ENCODE measurements around the gene C18orf32.
A peak's percentile ranks its signal among the peaks of the same experiment; 100 is the strongest.
"Not testable (repeated sequence)": the region's sequence is repeated elsewhere in the genome, so short reads cannot be mapped to it uniquely, and the experiment has no call there.

Gene C18orf32

DNA sequence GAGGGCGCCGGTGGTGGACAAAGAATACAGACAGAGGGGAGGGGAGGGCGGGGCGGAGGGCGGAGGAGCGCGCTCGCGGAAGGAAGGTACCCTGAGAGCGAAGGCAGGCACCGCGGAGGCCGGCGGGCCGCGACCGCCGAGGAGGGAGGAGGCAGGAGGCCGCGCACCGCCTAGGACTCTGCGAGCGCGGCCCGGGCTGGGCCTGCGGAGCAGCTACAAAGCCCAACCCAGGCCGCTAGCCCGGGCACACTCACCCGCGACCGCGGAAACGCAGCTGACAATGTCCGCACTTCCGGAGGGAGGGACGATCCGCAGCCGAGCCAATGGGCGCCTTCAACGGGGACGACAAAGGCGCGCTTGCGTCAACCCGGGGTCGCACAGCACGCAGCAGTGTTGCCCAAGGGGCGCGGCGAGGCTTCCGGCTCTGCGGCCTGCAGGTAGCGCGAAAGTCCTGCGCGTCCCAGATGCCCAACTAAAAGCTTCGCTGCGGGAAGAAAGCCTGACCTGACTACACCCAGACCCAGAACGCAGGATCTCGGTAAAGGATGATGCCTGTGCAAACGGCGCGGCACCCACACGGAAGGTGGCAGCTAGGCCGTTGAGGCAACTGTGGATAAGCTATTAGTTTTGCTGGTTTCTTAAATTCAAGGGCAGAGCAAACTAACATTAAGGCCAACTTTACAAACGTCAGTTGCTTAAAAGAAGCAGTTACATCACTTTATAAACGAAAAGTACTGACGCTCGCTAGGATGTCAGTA is at the start of gene C18orf32:
TSS of gene C18orf32 (minus strand) at position 282 of the 758 bp plus-strand sequence. CDS start 3,486 bp downstream, outside the sequence.
- peak; percentile 84 to 89 for DNase-seq (ENCODE audit: low read depth in 2 of 2, low spot score in 1 of 2)

DNA sequence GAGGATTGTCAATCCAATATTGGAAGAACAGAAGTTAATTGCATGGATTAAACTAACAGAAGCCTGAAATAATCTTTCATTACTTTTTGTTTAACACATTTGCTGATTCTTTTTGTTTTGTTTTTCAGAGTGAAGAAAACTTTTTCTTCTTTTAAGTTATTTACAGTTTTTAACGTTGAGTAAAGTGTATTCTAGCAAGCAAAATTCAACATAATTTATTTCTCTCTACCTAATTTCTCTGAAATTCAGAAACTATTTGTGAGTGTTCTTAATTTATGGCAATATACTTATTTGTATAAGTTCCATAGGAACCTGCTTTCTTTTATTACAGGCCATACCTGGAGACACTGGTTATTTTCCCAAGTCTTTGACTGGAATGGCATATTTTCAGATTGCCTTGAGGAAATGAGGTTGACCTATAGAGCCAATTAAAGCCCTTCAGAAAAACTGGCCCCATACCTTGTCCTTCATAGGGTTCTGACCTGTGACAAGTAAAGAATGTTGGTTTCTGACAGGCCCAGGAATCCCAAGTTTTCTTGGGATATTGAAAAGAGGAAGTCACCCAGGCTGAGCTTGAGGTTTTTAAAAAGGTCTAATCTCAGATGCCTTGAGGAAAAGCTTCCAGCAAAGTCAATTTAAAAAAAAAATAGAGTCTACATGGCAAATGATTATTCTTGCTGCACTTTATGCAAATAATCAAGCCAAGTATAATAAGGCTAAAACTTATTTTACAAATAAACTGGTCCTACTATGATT is 48.0 kb upstream of the C18orf32 start:
- DNase-seq (ENCODE audit: low read depth in 2 of 2, low spot score in 1 of 2) = no peak

DNA sequence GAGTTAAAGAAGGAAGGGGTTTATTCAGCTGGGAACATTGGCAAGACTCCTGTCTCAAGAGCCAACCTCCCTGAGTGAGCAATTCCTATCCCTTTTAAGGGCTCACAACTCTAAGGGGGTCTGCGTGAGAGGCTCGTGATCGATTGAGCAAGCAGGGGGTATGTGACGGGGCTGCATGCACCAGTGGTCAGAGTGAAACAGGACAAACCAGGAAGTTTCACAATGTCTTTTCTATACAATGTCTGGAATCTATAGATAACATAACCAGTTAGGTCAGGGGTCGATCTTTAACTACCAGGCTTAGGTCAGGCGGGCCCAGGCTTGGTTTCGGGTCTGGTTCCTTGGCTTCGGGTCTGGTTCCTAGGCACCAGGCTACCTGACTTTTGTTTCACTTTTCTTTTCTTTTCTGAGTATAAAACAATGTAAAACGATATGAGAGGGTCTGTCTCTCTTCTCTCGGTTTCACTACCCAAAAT is 44.7 kb upstream of the C18orf32 start:
- no peak for DNase-seq (ENCODE audit: low read depth in 2 of 2, low spot score in 1 of 2)

DNA sequence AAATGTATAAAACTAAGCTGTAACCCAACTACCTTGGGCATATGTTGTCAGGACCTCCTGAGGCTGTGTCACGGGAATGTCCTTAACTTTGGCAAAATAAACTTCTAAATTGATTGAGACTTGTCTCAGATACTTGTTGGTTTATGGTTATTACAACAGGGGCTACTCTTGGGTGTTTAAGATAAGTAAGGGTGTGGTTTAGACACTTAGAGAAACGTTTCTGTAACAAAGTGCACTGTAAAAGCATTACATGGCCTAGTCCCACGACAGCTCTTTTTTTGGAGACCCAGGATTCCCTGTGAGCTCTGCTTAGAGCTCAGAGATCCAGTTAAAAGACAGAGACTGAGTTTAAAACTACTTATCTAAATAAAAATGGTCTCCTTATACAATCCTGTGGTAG is 42.6 kb upstream of the C18orf32 start:
- no peak for DNase-seq (ENCODE audit: low read depth in 2 of 2, low spot score in 1 of 2)

DNA sequence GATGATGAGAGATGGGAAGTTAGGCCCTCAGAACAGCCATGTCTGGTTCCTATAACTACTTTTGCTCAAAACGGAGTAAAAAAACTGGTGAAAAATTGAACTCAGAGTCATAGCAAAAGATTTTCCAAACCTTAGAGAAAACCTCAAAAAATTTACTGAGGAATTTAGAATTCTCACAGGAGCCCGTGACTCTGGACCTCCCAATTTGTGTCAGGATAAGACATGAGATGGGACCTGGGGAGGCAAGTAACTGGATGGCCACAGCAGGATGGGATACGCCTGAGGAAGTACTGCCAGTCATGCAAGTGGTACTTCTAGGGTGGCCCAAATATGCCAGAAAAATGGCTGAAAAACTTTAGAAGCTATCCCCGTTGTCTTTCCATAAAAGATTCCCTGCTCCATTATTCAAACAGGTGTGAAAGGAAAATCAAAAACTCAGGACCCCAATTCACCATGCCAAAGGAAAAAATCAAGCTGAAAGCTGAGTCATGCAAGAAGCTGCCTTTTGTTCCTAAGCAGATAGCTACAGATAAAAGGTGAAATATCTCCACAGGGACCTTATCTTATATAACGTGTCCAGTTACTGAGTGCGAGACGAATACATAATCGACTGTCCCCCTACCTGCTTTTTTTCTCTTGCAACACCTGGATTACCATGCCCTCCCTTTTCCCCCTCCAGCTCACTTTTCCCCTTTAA is 40.7 kb upstream of the C18orf32 start:
- DNase-seq (ENCODE audit: low read depth in 2 of 2, low spot score in 1 of 2) = no peak

DNA sequence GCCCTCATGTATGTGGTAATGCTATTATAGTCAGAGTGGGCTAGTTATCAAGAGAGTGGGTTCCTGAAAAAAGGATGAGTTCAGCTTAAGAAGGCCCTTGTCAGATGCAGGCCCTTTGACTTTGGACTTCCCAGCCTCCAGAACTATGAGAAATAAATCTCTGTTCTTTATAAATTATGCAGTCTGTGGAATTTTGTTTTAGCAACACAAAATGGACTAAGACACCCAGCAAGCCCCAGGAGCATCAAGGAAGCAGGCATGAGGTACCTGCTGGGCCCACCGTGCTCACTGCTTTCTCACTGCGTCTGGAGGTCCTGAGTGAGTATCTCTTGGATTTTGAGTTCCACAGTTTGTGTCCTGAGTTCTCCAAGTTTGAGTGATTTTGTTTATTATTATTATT is 38.9 kb upstream of the C18orf32 start:
- no peak for DNase-seq (ENCODE audit: low read depth in 2 of 2, low spot score in 1 of 2)

DNA sequence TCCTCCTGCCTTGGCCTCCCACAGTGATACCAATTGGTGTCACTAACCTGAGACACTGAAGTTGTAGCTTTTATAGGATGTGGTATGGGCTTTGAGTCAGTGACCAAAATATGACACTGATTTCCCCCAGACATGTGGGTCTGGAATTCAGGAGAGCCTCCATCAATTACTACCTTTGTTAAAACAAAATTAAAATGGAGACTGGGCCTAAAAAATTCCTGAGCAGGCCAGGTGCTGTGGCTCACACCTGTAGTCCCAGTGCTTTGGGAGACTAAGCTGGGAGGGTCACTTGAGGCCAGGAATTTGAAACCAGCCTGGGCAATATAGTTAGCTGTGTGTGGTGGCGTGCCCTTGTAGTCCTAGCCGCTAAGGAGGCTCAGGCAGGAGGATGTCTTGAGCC is 37.9 kb upstream of the C18orf32 start:
- DNase-seq (ENCODE audit: low read depth in 2 of 2, low spot score in 1 of 2) = no peak

DNA sequence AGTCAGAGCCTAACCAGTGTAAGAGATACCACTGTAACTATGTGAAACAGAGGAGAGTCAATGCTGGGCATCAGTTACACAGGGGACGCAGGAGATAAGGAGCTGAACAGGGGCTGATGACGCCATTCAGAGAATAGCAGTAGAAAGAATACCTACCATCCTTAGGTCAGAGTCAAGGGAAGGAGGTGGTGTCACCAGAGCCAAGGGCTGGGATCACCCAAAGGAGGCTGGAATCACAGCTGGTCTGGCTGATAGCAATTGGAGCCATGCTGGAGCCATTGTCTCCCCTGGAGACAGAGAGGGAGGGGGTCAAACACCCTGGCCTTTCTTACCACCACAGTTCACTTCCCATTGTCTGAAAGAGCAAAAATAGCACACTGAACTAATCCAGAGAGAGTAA is 37.3 kb upstream of the C18orf32 start:
- DNase-seq (ENCODE audit: low read depth in 2 of 2, low spot score in 1 of 2) = no peak

DNA sequence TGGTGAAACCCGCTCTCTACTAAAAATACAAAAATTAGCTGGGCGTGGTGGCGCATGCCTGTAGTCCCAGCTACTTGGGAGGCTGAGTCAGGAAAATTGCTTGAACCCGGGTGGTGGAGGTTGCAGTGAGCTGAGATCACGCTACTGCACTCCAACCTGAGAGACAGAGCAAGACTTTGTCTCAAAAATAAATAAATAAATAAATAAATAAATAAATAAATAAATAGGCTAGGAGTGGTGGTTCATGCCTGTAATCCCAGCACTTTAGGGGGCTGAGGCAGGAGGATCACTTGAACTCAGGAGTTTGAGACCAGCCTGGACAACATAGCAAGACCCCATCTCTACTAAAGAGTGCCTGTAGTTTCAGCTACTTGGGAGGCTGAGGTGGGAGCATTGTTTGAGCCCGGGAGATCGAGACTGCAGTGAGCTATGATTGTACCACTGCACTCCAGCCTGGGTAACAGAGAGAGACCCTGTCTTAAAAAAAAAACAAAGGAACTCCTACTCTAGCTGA is 36.6 kb upstream of the C18orf32 start:
- not testable (repeated sequence) for DNase-seq (ENCODE audit: low read depth in 2 of 2, low spot score in 1 of 2)

DNA sequence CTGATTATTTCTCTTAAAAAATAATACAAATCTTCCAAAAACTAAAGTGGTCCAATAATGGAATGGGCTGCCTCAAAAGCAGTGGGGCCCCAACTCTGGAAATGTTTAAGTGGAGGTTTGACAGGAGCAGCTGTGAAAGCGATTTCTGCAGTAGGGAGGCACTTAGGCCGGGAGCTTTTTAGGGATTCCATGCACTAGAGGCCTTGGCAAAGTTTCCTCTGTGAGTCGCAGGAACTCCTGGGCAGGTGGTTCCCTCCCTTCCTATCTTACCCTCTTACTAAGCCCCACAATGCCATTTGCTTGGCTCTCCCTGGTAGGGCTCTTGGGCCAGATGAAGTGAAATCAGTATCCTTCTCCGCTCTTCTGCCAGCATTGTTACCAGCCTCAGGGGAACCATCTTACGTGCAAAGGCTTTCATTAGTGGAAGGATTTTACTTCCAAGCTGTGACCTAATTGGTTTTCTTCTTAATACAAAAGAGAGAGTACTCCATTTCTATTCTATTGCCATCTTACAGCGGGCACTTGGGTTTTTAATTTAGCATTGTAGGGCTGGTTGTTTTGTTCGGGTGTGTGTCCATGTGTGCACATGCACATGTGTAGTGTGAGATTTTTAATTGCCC is 34.3 kb upstream of the C18orf32 start:
- no peak for DNase-seq (ENCODE audit: low read depth in 2 of 2, low spot score in 1 of 2)

DNA sequence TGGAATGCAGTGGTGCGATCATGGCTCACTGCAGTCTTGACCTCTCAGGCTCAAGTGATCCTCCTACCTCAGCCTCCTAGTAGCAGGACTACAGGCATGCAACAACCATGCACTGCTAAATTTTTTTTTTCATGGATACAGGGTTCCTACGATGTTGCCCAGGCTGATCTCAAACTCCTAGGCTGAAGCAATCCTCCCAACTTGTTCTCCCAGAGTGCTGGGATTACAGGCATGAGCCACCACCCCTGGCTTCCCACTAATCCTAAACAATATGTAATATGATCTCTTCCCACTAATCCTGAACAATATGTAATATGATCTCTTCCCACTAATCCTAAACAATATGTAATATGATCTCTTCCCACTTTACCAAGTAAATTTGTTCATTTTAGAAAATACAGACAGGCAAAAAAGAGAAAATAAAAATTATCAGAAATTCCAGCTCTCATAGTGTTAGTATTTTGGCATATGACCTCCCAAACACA is 33.7 kb upstream of the C18orf32 start:
- DNase-seq (ENCODE audit: low read depth in 2 of 2, low spot score in 1 of 2) = no peak

DNA sequence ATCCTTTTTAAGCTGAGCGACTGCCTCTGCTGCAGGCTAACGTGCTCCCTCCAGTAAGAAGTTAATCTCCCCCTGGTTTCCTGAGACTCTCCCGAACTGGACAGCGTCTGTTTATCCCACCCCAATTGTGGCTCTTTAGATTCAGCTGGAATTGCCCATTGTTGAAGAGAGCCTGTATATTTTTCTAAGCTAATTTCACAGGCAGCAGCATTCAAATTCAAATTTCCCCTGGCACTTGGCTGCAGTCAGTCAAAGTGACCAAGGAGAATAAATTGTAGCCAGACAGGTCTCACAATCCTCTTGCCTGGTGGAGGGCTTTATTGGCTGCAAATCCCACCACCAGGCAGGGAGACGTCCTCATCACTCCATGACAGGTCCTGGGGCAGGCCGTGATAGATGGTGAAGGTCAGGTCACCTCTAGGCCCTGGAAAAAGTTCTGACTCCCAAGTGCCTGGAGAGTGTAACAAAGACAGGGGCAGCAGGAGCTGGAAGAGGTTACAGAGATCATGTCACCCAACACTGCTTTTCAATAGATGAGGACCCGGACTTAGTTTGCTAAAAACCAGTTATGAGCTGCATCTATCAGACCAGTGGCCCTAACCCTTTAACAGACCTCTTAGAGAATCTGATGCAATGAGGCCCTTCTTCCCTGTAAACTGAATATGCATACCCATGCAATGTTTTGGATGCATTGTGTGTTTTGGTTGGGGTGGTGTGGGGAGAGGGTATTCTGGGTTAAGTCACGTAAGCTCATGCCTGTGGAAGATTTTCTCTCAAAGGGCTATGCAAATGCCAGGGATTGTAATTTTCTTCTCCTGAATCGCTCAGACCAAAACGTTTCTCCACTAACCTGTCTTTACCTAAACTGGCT is 32.3 kb upstream of the C18orf32 start:
- DNase-seq (ENCODE audit: low read depth in 2 of 2, low spot score in 1 of 2) = no peak

DNA sequence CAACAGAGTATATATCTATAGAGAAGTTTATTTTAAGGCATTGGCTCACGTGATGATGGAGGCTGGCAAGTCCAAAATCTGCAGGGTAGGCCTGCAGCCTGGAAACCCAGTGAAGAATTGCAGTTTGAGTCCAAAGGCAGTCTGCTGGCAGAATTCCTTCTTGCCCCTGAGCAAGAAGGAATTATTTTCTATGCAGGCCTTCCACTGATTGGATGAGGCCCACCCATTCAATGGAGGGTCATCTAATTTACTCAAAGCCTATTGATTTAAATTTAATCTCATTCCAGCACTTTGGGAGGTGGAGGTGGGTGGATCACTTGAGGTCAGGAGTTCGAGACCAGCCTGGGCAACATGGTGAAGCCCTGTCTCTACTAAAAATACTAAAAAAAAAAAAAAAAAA is 30.4 kb upstream of the C18orf32 start:
- no peak for DNase-seq (ENCODE audit: low read depth in 2 of 2, low spot score in 1 of 2)

DNA sequence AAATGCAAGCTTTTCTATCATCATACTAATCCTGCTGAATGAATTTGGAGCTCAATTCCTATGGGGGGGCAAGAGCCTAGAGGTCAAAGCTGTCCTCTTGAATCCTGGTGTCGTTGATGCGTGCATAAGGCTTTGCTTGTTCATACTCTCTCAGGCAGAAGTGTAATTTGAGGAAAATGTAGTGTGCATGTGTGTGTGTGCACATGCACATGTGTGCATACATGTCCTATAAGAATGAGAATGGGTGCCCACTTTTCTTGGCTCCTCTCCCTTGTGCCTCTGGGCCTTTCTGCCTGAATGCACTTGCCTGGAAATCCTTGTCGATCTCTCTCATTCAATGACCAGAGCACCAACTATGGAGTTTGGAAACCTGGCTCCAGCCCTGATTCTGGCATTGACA is 28.5 kb upstream of the C18orf32 start:
- DNase-seq (ENCODE audit: low read depth in 2 of 2, low spot score in 1 of 2) = no peak

DNA sequence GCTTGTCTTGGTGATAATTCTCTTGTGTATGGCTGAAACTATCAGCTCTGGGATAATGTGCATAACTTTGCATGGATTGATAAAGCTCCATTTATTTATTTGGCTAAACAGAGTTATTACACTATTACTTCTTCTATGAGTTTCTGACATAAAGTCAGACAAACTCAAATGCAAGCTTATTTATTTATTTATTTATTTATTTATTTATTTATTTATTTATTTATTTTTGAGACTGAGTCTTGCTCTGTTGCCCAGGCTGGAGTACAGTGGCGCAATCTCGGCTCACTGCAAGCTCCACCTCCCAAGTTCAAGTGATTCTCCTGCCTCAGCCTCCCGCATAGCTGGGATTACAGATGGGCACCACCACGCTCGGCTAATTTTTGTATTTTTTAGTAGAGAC is 28.0 kb upstream of the C18orf32 start:
- not testable (repeated sequence) for DNase-seq (ENCODE audit: low read depth in 2 of 2, low spot score in 1 of 2)

DNA sequence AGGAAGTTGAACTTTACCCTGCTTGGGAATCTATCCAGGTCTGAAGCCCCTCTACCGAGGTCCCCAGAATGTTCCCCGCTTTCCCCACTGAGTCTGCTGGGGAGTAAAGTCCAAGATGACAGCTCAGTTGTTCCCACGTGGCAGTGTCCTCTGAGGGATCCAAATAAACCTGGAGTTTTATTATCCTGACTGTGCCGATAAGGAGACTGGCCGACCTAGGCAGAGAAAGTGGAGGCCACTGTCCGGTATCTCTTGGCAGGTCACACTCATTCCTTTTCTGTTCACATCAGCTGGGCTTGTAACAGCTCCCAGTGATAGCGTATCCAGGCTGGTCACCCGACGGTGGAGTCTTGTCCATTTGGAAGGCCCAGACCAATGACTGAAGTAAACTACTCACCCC is 27.5 kb upstream of the C18orf32 start:
- DNase-seq (ENCODE audit: low read depth in 2 of 2, low spot score in 1 of 2) = no peak

DNA sequence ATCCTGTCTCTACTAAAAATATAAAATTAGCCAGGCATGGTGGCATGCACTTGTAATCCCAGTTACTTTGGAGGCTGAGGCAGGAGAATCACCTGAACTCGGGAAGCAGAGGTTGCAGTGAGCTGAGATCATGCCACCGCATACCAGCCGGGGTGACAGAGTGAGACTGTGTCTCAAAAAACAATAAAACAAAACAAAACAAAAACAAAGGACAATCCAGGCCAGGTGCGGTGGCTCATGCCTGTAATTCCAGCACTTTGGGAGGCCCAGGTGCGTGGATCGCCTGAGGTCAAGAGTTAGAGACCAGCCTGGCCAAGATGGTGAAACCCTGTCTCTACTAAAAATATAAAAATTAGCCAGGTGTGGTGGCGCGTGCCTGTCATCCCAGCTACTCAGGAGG is 25.8 kb upstream of the C18orf32 start:
- not testable (repeated sequence) for DNase-seq (ENCODE audit: low read depth in 2 of 2, low spot score in 1 of 2)

DNA sequence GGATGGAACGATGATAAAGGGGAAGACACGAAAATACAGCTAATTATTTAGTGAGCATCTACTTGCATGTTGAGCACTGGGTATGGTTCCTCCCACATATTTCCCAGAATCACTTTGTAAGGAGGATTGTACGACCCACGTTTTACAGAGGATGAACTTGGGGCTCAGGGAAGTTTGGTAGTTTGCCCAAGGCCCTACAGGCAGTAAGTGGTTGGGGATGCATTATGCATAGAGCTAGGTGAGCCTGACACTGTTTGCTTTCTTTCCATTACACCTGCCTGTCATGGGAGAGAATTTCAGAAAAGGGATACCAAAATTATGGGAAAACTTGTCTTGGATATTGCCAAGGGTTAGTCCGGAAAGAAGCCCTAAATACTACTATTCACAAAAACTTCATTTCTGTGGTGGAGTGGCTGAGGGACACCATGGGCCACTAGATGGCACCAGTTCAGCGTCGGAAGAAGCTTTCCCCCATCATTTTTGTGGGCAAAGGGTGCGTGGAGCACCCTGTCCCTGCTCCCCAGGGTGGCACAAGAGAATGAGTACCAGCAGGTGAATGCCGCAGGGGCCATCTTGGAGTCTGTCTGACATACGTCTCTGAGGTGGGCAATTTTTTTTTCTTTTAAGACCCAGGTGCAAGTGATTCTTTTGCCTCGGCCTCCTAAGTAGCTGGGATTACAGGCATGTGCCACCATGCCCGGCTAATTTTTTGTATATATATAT is 23.5 kb upstream of the C18orf32 start:
- peak in 1 of 2 donors; percentile 7 for DNase-seq (ENCODE audit: low read depth in 2 of 2, low spot score in 1 of 2)

DNA sequence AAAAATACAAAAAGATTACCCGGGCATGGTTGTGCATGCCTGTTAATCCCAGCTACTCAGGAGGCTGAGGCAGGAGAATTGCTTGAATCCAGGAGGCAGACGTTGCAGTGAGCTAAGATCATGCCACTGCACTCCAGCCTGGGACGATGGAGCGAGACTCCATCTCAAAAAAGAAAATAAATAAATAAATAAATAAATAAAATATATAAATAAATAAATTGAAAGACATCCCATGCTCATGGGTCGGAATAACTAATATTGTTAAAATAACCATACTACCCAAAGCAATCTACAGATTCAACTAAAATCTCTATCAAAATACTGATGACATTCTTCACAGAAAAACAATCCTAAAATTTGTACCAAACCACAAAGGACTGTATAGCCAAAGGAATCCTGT is 19.4 kb upstream of the C18orf32 start:
- DNase-seq (ENCODE audit: low read depth in 2 of 2, low spot score in 1 of 2) = not testable (repeated sequence)
